Stimulated activated CD8-positive, alpha-beta memory T cell treated with anti-CD3 and anti-CD28 coated beads, Interleukin-15, amount 100 ng/mL, for 24 hours (primary cell): Measurements from ENCODE around the gene OGDHL.
"Not testable (repeated sequence)": the region's sequence is repeated elsewhere in the genome, so short reads cannot be mapped to it uniquely, and the experiment has no call there.

ENCODE experiments used
- DNase-seq: peaks from one replicate; pipeline ENCODE4 v3.0.0-alpha.2; 2020; ENCODE audit warnings: low read depth

Gene OGDHL

DNA sequence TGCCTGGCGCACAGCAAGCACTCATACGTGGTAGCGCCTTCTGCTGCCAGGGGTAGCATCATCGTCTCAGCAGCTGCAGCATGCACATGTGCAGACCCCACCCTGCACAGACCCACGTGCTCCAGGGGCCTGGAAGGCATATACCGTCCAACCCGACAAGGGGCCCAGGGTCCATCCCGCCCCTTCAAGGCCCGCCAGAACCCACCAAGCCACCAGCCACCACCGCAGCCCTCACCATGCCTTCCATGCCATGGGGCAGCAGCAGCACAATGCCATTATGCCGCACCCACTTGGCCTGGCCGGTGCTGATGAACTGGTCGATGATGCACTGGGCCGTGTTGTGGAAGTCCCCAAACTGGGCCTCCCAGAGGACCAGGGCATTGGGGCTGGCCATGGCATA lies 22.7 kb downstream of the OGDHL start:
- no peak for DNase-seq

DNA sequence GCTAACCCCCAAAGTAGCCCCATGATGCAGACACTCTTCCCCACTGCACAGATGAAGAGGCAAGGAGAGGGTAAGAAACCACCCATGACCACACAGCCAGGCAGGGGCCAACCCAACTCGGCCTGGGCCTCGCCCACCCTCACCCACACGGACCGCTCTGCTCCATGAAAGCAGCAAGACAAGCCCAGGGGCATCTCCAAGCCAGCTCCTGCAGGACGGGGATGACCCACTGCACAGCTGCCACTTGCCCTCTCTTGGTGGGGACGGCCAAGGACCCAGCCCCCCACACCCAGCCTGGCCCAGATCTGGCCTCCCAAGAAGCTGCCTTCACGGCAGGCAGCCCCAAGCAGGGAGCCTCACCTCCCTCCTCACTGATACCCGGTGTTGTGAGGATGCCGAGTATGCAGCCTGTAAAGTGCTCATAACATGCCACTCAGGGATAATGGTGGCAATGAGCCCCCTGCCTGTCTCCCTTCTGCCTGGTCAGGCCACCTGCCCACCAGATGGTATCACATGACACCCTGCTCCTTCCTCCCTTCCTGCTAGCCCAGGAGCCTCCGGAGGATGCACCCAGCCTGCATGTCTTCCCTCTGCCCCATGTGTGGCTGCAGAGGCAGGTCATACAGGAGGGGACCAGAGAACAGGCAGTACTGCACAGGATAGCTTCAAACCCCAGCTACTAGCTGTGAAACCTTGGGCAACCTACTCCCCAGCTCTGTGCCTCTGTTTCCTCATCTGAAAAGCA lies 23.3 kb downstream of the OGDHL start:
- DNase-seq: no peak

GRCh38 chr10:49737474-49738201 lies 24.5 kb downstream of the OGDHL start:
- DNase-seq: no peak

GRCh38 chr10:49736564-49737113 lies 25.5 kb downstream of the OGDHL start:
- DNase-seq: no peak

- no peak for DNase-seq
These were observed 26.1 kb downstream of the OGDHL start for GRCh38 chr10:49735848-49736563.

GRCh38 chr10:49735161-49735560 lies 27.0 kb downstream of the OGDHL start:
- DNase-seq: no peak

DNA sequence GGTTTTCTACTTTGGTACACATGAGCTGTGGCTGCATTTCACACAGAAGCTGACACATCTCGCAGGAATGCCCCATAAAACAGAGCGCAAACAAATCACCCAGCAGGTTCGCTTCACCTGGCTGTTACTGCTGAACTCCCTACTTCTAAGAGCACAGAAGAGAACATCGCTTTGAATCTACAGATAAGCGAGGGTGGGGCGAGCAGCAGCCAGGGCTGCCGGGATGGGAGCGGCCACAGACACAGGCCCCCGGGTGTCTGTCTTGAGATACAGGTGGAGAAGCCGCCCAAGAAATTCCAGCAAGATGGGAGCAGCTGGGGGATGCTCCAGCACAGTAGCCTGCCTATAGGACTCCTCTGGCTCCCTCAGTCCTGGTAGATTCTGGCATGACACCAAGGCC lies 27.4 kb downstream of the OGDHL start:
- no peak for DNase-seq

DNA sequence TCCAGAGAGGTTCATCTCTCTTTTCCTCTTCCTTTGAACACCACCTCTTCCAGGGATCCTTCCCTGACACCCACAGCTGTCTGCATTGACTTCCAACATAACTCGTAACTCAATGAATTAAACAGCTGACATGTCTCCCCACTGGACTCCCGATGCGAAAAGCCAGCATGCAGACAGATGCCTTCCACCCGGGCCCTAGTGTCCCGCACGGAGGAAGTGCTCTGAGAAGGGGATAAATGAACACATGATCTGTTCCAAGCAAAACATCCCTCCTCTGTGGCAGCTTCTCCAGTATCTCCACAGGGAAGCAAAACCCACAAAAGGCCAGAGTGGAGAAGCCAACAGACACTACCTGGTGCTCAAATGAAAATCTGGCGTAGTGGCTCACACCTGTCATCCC lies 28.3 kb downstream of the OGDHL start:
- DNase-seq: no peak

- no peak for DNase-seq
These were observed 35.5 kb downstream of the OGDHL start for GRCh38 chr10:49726593-49726992.

DNA sequence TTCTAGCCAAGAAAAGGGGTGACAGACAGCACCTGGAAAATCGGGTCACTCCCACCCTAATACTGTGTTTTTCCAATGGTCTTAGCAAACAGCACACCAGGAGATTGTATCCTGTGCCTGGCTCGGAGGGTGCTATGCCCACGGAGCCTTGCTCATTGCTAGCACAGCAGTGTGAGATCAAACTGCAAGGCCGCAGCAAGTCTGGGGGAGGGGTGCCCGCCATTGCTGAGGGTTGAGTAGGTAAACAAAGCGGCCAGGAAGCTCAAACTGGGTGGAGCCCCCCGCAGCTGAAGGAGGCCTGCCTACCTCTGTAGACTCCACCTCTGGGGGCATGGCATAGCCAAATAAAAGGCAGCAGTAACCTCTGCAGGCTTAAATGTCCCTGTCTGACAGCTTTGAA lies 47.0 kb downstream of the OGDHL start:
- DNase-seq: not testable (repeated sequence)

DNA sequence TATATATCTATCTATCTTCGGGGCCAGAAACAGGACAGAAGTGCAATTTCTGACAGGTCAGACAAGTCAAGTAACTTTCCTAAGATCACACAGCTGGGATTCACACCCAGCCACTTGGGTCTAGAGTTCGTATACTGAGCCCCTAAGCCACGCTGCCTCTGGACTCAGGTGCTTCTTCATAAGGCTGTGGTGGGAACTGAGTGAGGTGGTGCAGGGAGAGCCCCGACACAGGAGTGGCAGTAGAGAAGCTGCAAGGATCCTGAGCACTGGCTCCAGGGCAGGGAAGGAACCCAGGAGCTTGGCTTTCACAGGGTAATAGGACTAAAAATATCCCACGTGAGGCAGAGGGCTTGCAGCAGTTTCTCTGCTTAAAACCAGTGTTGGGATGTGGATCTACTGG lies 48.9 kb downstream of the OGDHL start:
- DNase-seq: no peak

- no peak for DNase-seq
These were observed 50.6 kb downstream of the OGDHL start for GRCh38 chr10:49711481-49711880.

DNA sequence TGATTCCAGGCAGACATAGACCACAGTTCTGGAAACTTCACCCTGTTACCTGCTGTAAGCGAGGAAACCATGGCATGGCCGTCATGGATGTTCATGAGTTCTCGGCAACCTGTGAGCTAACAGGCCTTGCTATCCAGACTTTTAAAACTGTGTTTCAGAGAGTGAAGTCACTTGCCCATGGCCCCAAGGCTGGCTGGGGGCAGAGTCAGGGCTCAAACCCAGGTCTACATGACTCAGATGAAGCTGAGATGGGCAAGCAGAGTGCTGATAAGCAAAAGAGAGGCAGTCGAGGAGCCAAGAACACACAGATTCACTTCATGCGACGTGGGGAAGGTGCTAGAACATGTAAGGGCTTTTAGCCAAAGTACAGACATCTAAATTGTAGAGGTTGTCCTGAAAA lies 51.2 kb downstream of the OGDHL start:
- DNase-seq: no peak

DNA sequence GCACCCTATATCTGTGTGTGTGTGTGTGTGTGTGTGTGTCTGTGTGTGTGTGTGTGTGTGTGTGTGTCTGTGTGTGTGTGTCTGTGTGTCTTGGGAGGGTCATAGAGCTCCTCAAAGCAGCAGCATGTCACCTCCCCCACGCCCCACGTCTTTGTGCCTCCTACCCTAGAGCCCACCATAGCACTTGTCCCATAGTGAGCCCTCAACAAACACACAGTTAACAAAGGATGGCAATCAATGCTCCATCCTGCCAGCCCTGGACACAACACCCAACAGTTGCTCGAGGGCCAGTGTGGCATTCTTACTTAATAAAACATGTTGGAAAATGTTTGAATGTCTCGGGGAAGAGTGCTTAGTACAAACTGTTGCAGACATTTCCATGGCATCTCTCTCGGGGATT lies 52.2 kb downstream of the OGDHL start:
- no peak for DNase-seq

DNA sequence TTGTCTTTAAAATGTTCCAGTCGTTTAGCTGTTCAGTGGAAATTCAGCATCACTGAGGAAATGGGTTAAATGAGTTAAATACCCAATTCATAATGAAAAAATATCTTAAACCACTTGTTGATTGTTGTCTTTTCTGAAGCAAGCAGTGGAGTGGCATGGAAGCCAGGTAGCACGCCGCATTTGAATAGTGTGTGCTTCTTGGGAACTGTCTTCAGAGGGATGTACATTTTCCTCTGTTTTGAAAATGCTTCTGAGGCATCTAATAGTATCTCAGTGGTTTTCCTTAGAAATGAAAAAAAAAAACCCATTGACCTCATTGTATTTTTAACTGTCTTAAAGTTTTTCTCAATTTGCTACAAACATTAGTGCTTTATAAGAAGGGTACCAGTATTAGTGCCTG lies 54.5 kb downstream of the OGDHL start:
- DNase-seq: no peak

DNA sequence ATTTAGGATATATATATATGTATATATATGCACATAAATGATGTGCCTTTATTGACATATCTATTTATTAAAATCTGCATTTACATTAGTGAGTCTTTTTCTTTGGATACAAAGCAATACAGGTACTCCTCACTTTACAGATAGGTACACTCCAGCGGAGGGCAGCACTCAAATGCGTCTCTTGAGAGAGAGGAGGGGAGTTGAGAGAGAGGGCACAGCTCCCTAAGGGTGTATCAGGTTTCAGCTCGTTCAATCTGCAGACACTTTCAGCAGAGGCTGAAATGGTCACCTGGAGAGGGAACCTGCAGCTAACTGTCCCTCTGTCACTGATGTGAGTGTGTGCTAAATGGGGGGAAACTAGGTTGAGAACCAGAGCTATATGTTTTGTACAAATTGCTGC lies 61.1 kb downstream of the OGDHL start:
- no peak for DNase-seq

- no peak for DNase-seq
These were observed 61.9 kb downstream of the OGDHL start for GRCh38 chr10:49700211-49700610.

- no peak for DNase-seq
These were observed 63.4 kb downstream of the OGDHL start for GRCh38 chr10:49698679-49699078.

- DNase-seq: no peak
These were observed 65.8 kb downstream of the OGDHL start for GRCh38 chr10:49696311-49696710.

DNA sequence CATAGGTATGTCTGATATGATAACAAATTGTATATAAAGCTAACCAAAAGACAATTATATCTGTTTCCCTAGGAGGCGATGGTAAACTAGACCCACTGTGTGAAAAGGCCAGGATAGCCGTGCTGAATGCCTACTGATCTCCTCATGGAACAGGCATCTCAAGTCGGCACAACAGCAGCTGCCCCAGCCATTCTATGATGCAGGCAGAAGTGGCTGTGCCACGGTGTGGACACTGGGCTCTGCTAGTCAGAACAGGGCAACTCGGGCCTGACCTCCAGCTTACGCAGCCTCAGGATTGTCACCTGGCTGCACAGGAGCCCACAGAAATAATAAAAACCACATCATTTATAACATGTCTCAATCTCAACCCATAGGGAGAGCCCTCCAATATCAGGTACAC lies 67.7 kb downstream of the OGDHL start:
- no peak for DNase-seq

DNA sequence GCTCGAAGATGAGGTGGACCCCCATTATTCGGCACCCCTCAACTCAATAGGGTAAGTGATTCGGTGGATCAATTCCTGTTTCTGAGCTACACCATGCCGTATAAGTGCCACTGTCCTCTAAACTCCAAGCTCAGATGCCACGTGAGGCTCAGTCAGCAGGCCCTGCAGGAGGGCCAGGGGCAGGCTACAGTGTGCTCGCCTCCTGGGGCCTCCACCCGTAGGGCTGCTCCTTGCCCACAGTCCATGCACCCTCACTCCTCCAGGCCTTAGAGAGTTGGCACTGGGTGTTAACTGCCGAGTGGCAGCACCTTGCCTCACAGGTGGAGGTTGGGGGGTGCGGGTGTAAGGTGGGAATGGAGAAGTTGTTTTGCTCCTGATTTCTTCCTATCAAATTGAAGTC lies 70.5 kb downstream of the OGDHL start:
- no peak for DNase-seq

DNA sequence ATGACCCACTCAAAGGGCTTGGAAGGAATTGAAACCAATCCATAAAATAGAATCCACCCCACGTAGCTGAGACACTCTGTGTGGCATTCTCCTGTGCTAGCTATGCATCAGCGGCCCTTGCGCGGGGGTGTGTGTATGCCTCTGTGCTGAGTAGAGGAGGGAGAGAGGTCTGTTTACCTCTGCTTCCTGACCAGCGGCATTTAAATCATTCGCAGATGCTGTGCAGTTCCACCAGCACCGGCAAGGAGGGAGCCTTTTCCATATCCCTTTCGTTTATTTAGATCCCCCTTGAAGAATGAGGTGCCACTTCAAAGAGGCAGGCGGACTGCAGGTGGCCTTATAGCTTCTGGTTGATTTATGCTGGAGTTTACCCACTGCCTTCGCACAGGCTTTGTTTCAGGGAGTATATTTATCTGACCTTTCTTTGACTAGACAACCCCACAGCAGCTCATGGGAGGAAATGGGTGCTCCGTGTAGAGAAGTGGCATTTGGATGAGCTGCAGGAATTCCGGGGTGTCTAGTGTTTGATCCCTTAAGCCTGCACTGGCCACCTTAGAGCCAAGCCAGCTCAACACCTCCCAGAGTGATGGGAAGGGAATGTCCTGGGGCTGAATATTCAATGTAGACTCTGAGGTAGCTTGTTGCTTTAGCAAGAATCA lies 71.3 kb downstream of the OGDHL start:
- no peak for DNase-seq
